Panc1 (cell line): Measurements from ENCODE around the gene CREB3. TPM values are rescaled to one million over a fixed set of nuclear protein-coding genes. Genes with fewer than 3 reads are reported as not detected.

Experiments used
- ATAC-seq: fragments of 200-7000 bp; cut with Tn5 transposase; 2 replicates; pipeline ENCODE4 v1.9.1; 2020; ENCODE audit warnings: mild to moderate bottlenecking, moderate library complexity
- BruUV-seq: library from RNA; stranded (reverse); fragments of 400-500 nt; replicated peaks from 2 replicates; lab custom pipeline; 2021; lab: Mats Ljungman, UMichigan
- CTCF ChIA-PET: fragments of 300-600 bp; sonication (Branson Sonifier 250); formaldehyde crosslinking; loops from one replicate; lab custom pipeline; 2022; ENCODE audit warnings: antibody characterized with exemption; lab: Charles Lee
- POLR2A ChIA-PET: fragments of 300-600 bp; sonication (Branson Sonifier 250); formaldehyde crosslinking; loops from one replicate; lab custom pipeline; 2022; ENCODE audit warnings: antibody characterized with exemption; lab: Charles Lee
- DNase-seq: peaks from one replicate; pipeline ENCODE4 v3.0.0-alpha.2; 2010; ENCODE audit warnings: low read depth, low spot score
- H3K27ac ChIP-seq: 2 replicates; pipeline ENCODE4 v1.5.1; 2011; ENCODE audit warnings: mild to moderate bottlenecking, low read length, inconsistent platforms
- H3K27me3 ChIP-seq: fragments of 200-500 bp; sonication (Bioruptor generic); 2 replicates; pipeline ENCODE4 v1.6.0; 2014; ENCODE audit warnings: low read length, inconsistent platforms; ENCODE audit not compliant: control insufficient read depth, insufficient read depth
- H3K36me3 ChIP-seq: fragments of 200-500 bp; sonication (Bioruptor generic); 2 replicates; pipeline ENCODE4 v1.5.1; 2014; ENCODE audit warnings: inconsistent platforms, mild to moderate bottlenecking, low read length, moderate library complexity; ENCODE audit not compliant: control insufficient read depth, insufficient read depth
- H3K4me1 ChIP-seq: 2 replicates; pipeline ENCODE4 v1.5.1; 2011; ENCODE audit warnings: inconsistent platforms, mild to moderate bottlenecking, low read length, moderate library complexity; ENCODE audit not compliant: control insufficient read depth, insufficient read depth
- H3K4me3 ChIP-seq, 2 experiments: 2 replicates each; pipeline ENCODE4 v1.5.1; 2011 to 2012; ENCODE audit warnings: low read depth in 2 of 2, low read length in 2 of 2, mild to moderate bottlenecking in 2 of 2, inconsistent platforms in 1 of 2, moderate library complexity in 1 of 2
- H3K9me3 ChIP-seq: fragments of 200-500 bp; sonication (Bioruptor generic); 2 replicates; pipeline ENCODE4 v1.5.1; 2014; ENCODE audit warnings: low read depth, mild to moderate bottlenecking, inconsistent platforms, low read length, moderate library complexity; ENCODE audit not compliant: control insufficient read depth, insufficient read depth
- CTCF ChIP-seq: fragments of 450-650 bp; IDR thresholded peaks from 2 replicates; pipeline ENCODE4 v1.5.1; 2017; ENCODE audit warnings: mild to moderate bottlenecking
- POLR2AphosphoS5 ChIP-seq: IDR thresholded peaks from 2 replicates; pipeline ENCODE4 v1.6.1; 2012; ENCODE audit warnings: mild to moderate bottlenecking, low read depth, low read length, moderate library complexity
- REST ChIP-seq, 2 experiments: IDR thresholded peaks; 2 replicates each; pipeline ENCODE4 v1.6.1; 2011 to 2012; ENCODE audit warnings: low read depth in 2 of 2, control low read depth in 1 of 2, low read length in 1 of 2, mild to moderate bottlenecking in 1 of 2, moderate library complexity in 1 of 2; ENCODE audit not compliant: insufficient read depth in 1 of 2
- SIN3A ChIP-seq: IDR thresholded peaks from 2 replicates; pipeline ENCODE4 v1.6.1; 2012; ENCODE audit warnings: low read depth, mild to moderate bottlenecking, low read length, moderate library complexity, borderline replicate concordance; ENCODE audit not compliant: insufficient read depth
- TCF7L2 ChIP-seq: IDR thresholded peaks from 2 replicates; pipeline ENCODE4 v1.6.1; 2011; ENCODE audit warnings: mild to moderate bottlenecking, low read depth, low read length, inconsistent platforms
- in situ Hi-C: cut with HindIII; loops from 2 replicates; pipeline ENCODE4 v1.10.0; 2016; ENCODE audit warnings: low sequenced_read_pairs, low pct_unique_long_range_greater_than_20kb
- intact Hi-C: fragments of 100-400 bp; cut with micrococcal nuclease; formaldehyde crosslinking; loops from one replicate; pipeline ENCODE4 v1.10.0; 2022; ENCODE audit not compliant: unreplicated experiment
- total RNA-seq: library from RNA; stranded (reverse); gene quantifications from one replicate; pipeline ENCODE4 v1.2.1, GENCODE V29; 2021; ENCODE audit not compliant: unreplicated experiment

The CREB3 gene
- total RNA-seq, 1 experiment from 2014 or later: 67.0 TPM

GRCh38 chr9:35719546-35719945 lies 12.9 kb upstream of the CREB3 start:
- CTCF ChIA-PET: no interaction called here
- H3K36me3 ChIP-seq: peaks cover 56% of the 10 kb centered on the region
- no peak for ATAC-seq
- intact Hi-C loops: no loop called here
- H3K27ac ChIP-seq: no peak overlapping the region
- in situ Hi-C loops: no loop called here
- POLR2A ChIA-PET: interaction anchor here (0.6 kb wide), 1 partner anchor 12 kb away, joined by 3 read pairs; the partner anchor contains the start of gene TLN1
- H3K9me3 ChIP-seq: no peaks in the 10 kb centered on the region
- no peak overlapping the region for H3K4me3 ChIP-seq
- H3K4me1 ChIP-seq: no peaks in the 10 kb centered on the region
- no peaks in the 10 kb centered on the region for H3K27me3 ChIP-seq
- TSS peak; percentile 17 for BruUV-seq
- no peak for DNase-seq
- no peak for TF ChIP-seq REST (IDR thresholded peaks at IDR 0.05; ENCODE audit: insufficient read depth in 1 of 2, low read depth in 2 of 2, low read length in 1 of 2)
- TF ChIP-seq CTCF: no peak
- no peak for TF ChIP-seq SIN3A
- TF ChIP-seq POLR2AphosphoS5: no peak
- no peak for TF ChIP-seq TCF7L2

- in situ Hi-C loops (no loop called here), intact Hi-C loops (no loop called here)
- Histone ChIP-seq H3K4me1 (peaks cover 6% of the 10 kb centered on the region), H3K36me3 (peaks cover 30% of the 10 kb centered on the region), H3K27me3 (no peaks in the 10 kb centered on the region), H3K9me3 (no peaks in the 10 kb centered on the region), H3K4me3 (no peak overlapping the region), H3K27ac (no peak overlapping the region)
- BruUV-seq: no TSS peak
- ChIA-PET CTCF (no interaction called here), POLR2A (no interaction called here)
- no peak for DNase-seq
- TF ChIP-seq POLR2AphosphoS5 (no peak), SIN3A (no peak), TCF7L2 (no peak), CTCF (no peak), REST (IDR thresholded peaks at IDR 0.05; ENCODE audit: insufficient read depth in 1 of 2, low read depth in 2 of 2, low read length in 1 of 2) (no peak)
- no peak for ATAC-seq
These were observed 9.0 kb upstream of the CREB3 start for GRCh38 chr9:35723426-35723825.
